ENCODE results near the gene PRR35. TPM values are rescaled to one million over a fixed set of nuclear protein-coding genes. Genes with fewer than 3 reads are reported as not detected.
A peak's percentile ranks its signal among the peaks of the same experiment; 100 is the strongest.

The PRR35 gene
- total RNA-seq, 2 experiments from 2014 or later = not detected

GRCh38 chr16:603933-604332 lies 43.7 kb downstream of the PRR35 start:
- intact Hi-C loops (cut with micrococcal nuclease) = no loop called here
- no peak for ATAC-seq
- no peaks in the 10 kb centered on the region for H3K9me3 Mint-ChIP-seq
- H3K4me3 Mint-ChIP-seq = no peak overlapping the region
- no peak for DNase-seq
- no peak overlapping the region for H3K27ac Mint-ChIP-seq
- TF ChIP-seq, protein P1, sequence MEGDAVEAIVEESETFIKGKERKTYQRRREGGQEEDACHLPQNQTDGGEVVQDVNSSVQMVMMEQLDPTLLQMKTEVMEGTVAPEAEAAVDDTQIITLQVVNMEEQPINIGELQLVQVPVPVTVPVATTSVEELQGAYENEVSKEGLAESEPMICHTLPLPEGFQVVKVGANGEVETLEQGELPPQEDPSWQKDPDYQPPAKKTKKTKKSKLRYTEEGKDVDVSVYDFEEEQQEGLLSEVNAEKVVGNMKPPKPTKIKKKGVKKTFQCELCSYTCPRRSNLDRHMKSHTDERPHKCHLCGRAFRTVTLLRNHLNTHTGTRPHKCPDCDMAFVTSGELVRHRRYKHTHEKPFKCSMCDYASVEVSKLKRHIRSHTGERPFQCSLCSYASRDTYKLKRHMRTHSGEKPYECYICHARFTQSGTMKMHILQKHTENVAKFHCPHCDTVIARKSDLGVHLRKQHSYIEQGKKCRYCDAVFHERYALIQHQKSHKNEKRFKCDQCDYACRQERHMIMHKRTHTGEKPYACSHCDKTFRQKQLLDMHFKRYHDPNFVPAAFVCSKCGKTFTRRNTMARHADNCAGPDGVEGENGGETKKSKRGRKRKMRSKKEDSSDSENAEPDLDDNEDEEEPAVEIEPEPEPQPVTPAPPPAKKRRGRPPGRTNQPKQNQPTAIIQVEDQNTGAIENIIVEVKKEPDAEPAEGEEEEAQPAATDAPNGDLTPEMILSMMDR (IDR thresholded peaks at IDR 0.05) = no peak
- POLR2A ChIA-PET = no interaction called here
- H3K27me3 Mint-ChIP-seq = no peaks in the 10 kb centered on the region
- H3K36me3 Mint-ChIP-seq (ENCODE audit: low read depth) = peaks cover 3% of the 10 kb centered on the region
- peaks cover 15% of the 10 kb centered on the region for H3K4me1 Mint-ChIP-seq (ENCODE audit: low read depth)
- CTCF ChIA-PET = interaction anchor here (1.3 kb wide), 1 partner anchor 58 kb away, joined by 3 read pairs; no protein-coding TSS in a partner anchor

- H3K4me3 Mint-ChIP-seq = no peak overlapping the region
- ChIA-PET CTCF (no interaction called here), POLR2A (no interaction called here)
- no peaks in the 10 kb centered on the region for H3K27me3 Mint-ChIP-seq
- peaks cover 20% of the 10 kb centered on the region for H3K4me1 Mint-ChIP-seq (ENCODE audit: low read depth)
- TF ChIP-seq, protein P1 (IDR thresholded peaks at IDR 0.05) = no peak
- peaks cover 3% of the 10 kb centered on the region for H3K36me3 Mint-ChIP-seq (ENCODE audit: low read depth)
- no peak for ATAC-seq
- H3K9me3 Mint-ChIP-seq = no peaks in the 10 kb centered on the region
- intact Hi-C loops (cut with micrococcal nuclease) = no loop called here
- H3K27ac Mint-ChIP-seq = no peak overlapping the region
- no peak for DNase-seq
These were observed 46.6 kb downstream of the PRR35 start for GRCh38 chr16:606656-607307.

- intact Hi-C loops (cut with micrococcal nuclease) = no loop called here
- Mint-ChIP-seq H3K27me3 (no peaks in the 10 kb centered on the region), H3K9me3 (no peaks in the 10 kb centered on the region), H3K36me3 (ENCODE audit: low read depth) (peaks cover 3% of the 10 kb centered on the region), H3K27ac (peak overlapping the region; percentile 25), H3K4me1 (ENCODE audit: low read depth) (peaks cover 16% of the 10 kb centered on the region), H3K4me3 (no peak overlapping the region)
- ChIA-PET POLR2A (interaction anchor here (0.6 kb wide), 1 partner anchor 324 kb away, joined by 4 read pairs; no protein-coding TSS in a partner anchor), CTCF (interaction anchor here (1.3 to 2.6 kb wide), 2 partner anchors 8 to 28 kb away, joined by 3 to 9 read pairs; partner anchors contain the start of gene METTL26)
- peak; percentile 90 for ATAC-seq
- peak; percentile 77 for DNase-seq
- TF ChIP-seq, protein P1 (IDR thresholded peaks at IDR 0.05) = no peak
These were observed 47.8 kb downstream of the PRR35 start for GRCh38 chr16:608019-608418.

DNA sequence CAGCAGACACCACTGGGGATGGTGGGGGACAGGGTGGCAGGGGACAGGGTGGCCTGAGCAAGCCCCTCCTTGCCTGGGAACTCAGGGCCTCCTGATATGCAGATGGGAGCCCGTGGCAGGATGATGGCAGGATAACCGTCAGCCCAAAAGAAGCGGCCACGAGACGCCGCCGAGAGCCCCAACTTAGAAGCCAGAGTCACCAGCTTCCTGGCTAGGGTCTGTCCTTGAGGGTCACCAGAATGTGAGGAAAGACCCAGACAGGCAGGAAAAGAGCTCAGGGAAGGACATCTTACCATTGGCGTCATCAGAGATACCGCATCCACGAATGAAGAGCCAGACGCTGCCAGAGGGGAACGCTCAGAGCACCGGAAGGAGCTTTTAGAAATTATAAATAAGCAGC lies 49.1 kb downstream of the PRR35 start:
- Mint-ChIP-seq H3K27me3 (no peaks in the 10 kb centered on the region), H3K4me3 (no peak overlapping the region), H3K4me1 (ENCODE audit: low read depth) (peaks cover 12% of the 10 kb centered on the region), H3K36me3 (ENCODE audit: low read depth) (peaks cover 3% of the 10 kb centered on the region), H3K27ac (no peak overlapping the region), H3K9me3 (no peaks in the 10 kb centered on the region)
- ATAC-seq (no peak), DNase-seq (no peak)
- intact Hi-C loops (cut with micrococcal nuclease) = no loop called here
- TF ChIP-seq, protein P1 (IDR thresholded peaks at IDR 0.05) = no peak
- ChIA-PET CTCF (interaction anchor here (1.3 to 2.6 kb wide), 5 partner anchors 9 to 30 kb away, joined by 3 to 9 read pairs (median 4); partner anchors contain the start of gene METTL26), POLR2A (interaction anchor here (0.8 kb wide), 1 partner anchor 23 kb away, joined by 3 read pairs; no protein-coding TSS in a partner anchor)

GRCh38 chr16:609984-610383 lies 49.8 kb downstream of the PRR35 start:
- TF ChIP-seq, protein P1 (IDR thresholded peaks at IDR 0.05) = no peak
- POLR2A ChIA-PET = interaction anchor here (0.8 kb wide), 1 partner anchor 24 kb away, joined by 3 read pairs; no protein-coding TSS in a partner anchor
- CTCF ChIA-PET = interaction anchor here (0.7 to 2.6 kb wide), 5 partner anchors 10 to 43 kb away, joined by 3 to 9 read pairs (median 4); partner anchors contain the start of gene NHLRC4
- intact Hi-C loops (cut with micrococcal nuclease) = no loop called here
- no peak overlapping the region for H3K4me3 Mint-ChIP-seq
- DNase-seq (no peak), ATAC-seq (no peak)
- H3K27me3 Mint-ChIP-seq = no peaks in the 10 kb centered on the region
- H3K36me3 Mint-ChIP-seq (ENCODE audit: low read depth) = peaks cover 3% of the 10 kb centered on the region
- H3K4me1 Mint-ChIP-seq (ENCODE audit: low read depth) = peaks cover 12% of the 10 kb centered on the region
- no peaks in the 10 kb centered on the region for H3K9me3 Mint-ChIP-seq
- no peak overlapping the region for H3K27ac Mint-ChIP-seq

Data from activated CD8-positive, alpha-beta T cell treated with anti-CD3 and anti-CD28 coated beads for 36 hours (primary cell).